Natural killer cell (primary cell): ENCODE measurements around the gene NTHL1. TPM values are rescaled to one million over a fixed set of nuclear protein-coding genes. Genes with fewer than 3 reads are reported as not detected.

Experiments
- ATAC-seq, 3 donors: fragments of 150-1000 bp in 2 of 3; fragments of 200-7000 bp in 1 of 3; cut with Tn5 transposase; 1 replicate in 1 of 3; 2 replicates in 2 of 3; pipeline ENCODE4 v1.10.0; 2021; ENCODE audit warnings: mild to moderate bottlenecking in 2 of 3, moderate library complexity in 2 of 3
- DNase-seq, 2 donors: peaks; one replicate each; pipeline versions ENCODE4 v3.0.0 to v3.0.0-alpha.2; 2013 to 2021; ENCODE audit warnings: mixed read lengths in 1 of 2
- H3K27ac ChIP-seq: one replicate; pipeline ENCODE4 v1.5.1; 2013; ENCODE audit warnings: mild to moderate bottlenecking, low read length
- H3K27me3 ChIP-seq: one replicate; pipeline ENCODE4 v1.6.1; 2013; ENCODE audit warnings: low read length; ENCODE audit not compliant: control insufficient read depth, insufficient read depth
- H3K36me3 ChIP-seq: one replicate; pipeline ENCODE4 v1.6.1; 2013; ENCODE audit warnings: low read length; ENCODE audit not compliant: control insufficient read depth, insufficient read depth
- H3K4me1 ChIP-seq: one replicate; pipeline ENCODE4 v1.6.1; 2013; ENCODE audit warnings: low read length; ENCODE audit not compliant: control insufficient read depth, insufficient read depth
- H3K4me3 ChIP-seq: one replicate; pipeline ENCODE4 v1.5.1; 2013; ENCODE audit warnings: low read length
- H3K9me3 ChIP-seq: one replicate; pipeline ENCODE4 v1.6.1; 2013; ENCODE audit warnings: low read length; ENCODE audit not compliant: control insufficient read depth, insufficient read depth
- H3K27ac Mint-ChIP-seq, 2 donors: one replicate each; pipeline ENCODE4 v1.8.0; 2022; ENCODE audit warnings: mild to moderate bottlenecking in 2 of 2, mixed read lengths in 2 of 2, moderate library complexity in 1 of 2
- H3K27me3 Mint-ChIP-seq, 2 donors: one replicate each; pipeline ENCODE4 v1.8.0; 2022; ENCODE audit warnings: low read depth in 2 of 2, mixed read lengths in 2 of 2
- H3K36me3 Mint-ChIP-seq: one replicate; pipeline ENCODE4 v1.8.0; 2022; ENCODE audit warnings: mixed read lengths
- H3K4me1 Mint-ChIP-seq, 2 donors: one replicate each; pipeline ENCODE4 v1.8.0; 2022; ENCODE audit warnings: mixed read lengths in 2 of 2
- H3K4me3 Mint-ChIP-seq: one replicate; pipeline ENCODE4 v1.8.0; 2022; ENCODE audit warnings: mild to moderate bottlenecking, moderate library complexity, mixed read lengths
- H3K9me3 Mint-ChIP-seq, 2 donors: one replicate each; pipeline ENCODE4 v1.8.0; 2022; ENCODE audit warnings: mixed read lengths in 2 of 2
- WGBS: methylation state at CpG from one replicate; pipeline ENCODE4 v1.1.7; 2013; ENCODE audit warnings: missing lambda C conversion rate; ENCODE audit not compliant: insufficient coverage; 5-methylcytosine and 5-hydroxymethylcytosine counted together
- intact Hi-C: fragments of 100-400 bp; cut with micrococcal nuclease; formaldehyde crosslinking; loops from one replicate; pipeline ENCODE4 v1.14.2; 2022
- total RNA-seq, 4 donors: library from RNA; stranded (reverse); fragments of 120-200 nt in 1 of 4; gene quantifications; one replicate each; pipeline versions ENCODE4 v1.2.3 to v1.2.4, GENCODE V29; 2013 to 2022
- TF ChIP-seq, protein P1 (sequence below): fragments of 200-600 bp; IDR thresholded peaks from one replicate; pipeline ENCODE4 v1.8.0; 2022; ENCODE audit warnings: antibody characterized with exemption

Gene NTHL1
- total RNA-seq, 3 donors from 2014 or later (not counting 1 experiment from before 2014, with no cell fraction given): 8.7 to 12.9 (median 9.7) TPM

DNA sequence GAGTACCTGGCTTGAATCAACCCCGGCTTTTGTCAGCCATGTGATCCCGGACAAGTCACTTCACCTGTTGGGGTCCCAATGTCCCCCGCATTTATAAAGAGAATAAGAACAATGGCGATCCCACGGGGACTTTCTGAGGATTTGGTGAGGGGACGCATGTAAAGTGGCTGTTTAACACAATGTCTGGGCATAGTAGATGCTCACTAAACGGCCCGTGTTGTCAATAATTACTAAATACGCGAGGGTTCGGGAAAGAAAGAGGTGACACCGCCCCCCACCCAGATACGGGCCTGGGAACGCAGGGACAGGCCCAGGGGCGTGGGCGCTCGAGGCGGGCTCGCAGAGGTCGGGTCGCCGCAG lies 56.1 kb downstream of the NTHL1 start:
- Mint-ChIP-seq H3K27ac (peak overlapping the region; percentile 84), H3K27me3 (peaks cover 0 to 2% of the 10 kb centered on the region in 2 donors), H3K36me3 (no peaks in the 10 kb centered on the region), H3K4me1 (peaks cover 0 to 39% of the 10 kb centered on the region in 2 donors), H3K9me3 (no peaks in the 10 kb centered on the region), H3K4me3 (peak overlapping the region; percentile 84)
- TF ChIP-seq, protein P1, sequence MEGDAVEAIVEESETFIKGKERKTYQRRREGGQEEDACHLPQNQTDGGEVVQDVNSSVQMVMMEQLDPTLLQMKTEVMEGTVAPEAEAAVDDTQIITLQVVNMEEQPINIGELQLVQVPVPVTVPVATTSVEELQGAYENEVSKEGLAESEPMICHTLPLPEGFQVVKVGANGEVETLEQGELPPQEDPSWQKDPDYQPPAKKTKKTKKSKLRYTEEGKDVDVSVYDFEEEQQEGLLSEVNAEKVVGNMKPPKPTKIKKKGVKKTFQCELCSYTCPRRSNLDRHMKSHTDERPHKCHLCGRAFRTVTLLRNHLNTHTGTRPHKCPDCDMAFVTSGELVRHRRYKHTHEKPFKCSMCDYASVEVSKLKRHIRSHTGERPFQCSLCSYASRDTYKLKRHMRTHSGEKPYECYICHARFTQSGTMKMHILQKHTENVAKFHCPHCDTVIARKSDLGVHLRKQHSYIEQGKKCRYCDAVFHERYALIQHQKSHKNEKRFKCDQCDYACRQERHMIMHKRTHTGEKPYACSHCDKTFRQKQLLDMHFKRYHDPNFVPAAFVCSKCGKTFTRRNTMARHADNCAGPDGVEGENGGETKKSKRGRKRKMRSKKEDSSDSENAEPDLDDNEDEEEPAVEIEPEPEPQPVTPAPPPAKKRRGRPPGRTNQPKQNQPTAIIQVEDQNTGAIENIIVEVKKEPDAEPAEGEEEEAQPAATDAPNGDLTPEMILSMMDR: no peak
- H3K36me3 ChIP-seq: peaks cover under 1% of the 10 kb centered on the region
- no peaks in the 10 kb centered on the region for H3K9me3 ChIP-seq
- H3K27ac ChIP-seq: peak overlapping the region; percentile 72
- peaks cover 2% of the 10 kb centered on the region for H3K27me3 ChIP-seq
- H3K4me1 ChIP-seq: peaks cover 36% of the 10 kb centered on the region
- peak overlapping the region; percentile 15 for H3K4me3 ChIP-seq
- ATAC-seq: no peak
- DNase-seq: no peak
- intact Hi-C loops: no loop called here
- WGBS: 8% methylated on average over 22 of the region's 22 CpGs

DNA sequence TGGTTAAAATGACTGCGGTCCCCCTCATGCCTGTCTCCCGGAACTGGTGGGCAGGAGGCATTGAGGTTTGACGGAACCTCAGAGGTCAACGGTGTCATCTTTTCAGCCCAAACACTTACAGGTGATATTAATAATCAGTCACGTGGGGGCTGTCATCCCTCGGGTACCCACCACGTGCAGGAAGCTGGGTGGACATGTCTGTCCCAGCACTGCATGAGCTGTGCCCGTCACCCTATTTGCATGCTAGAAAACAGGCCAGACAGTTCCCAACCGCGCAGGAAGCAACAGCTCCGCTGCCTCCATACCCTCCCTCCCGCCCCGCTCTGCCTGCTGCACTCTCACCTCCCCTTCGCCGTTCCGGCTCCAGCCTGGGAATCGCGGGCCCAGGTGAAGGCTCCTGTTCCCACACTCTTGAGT lies 56.5 kb downstream of the NTHL1 start:
- under 1% methylated on average over 18 of the region's 18 CpGs for WGBS

GRCh38 chr16:1990351-1991134 lies 57.1 kb downstream of the NTHL1 start:
- peak in 1 of 3 donors; percentile 8 for ATAC-seq

More for the DNA sequence above, 56.5 kb downstream of the NTHL1 start:
- peaks cover 4% of the 10 kb centered on the region for H3K36me3 ChIP-seq
- TF ChIP-seq, protein P1: no peak
- Mint-ChIP-seq H3K27ac (peak overlapping the region; percentile 84), H3K4me1 (peaks cover 0 to 40% of the 10 kb centered on the region in 2 donors), H3K4me3 (peak overlapping the region; percentile 84), H3K27me3 (peaks cover 0 to 2% of the 10 kb centered on the region in 2 donors), H3K36me3 (no peaks in the 10 kb centered on the region), H3K9me3 (no peaks in the 10 kb centered on the region)
- no peaks in the 10 kb centered on the region for H3K9me3 ChIP-seq
- DNase-seq (peak; percentile 68 to 81), ATAC-seq (peak; percentile 51 to 65 (median 52))
- H3K4me3 ChIP-seq: peak overlapping the region; percentile 55
- peaks cover 33% of the 10 kb centered on the region for H3K4me1 ChIP-seq
- H3K27me3 ChIP-seq: peaks cover 2% of the 10 kb centered on the region
- intact Hi-C loops: no loop called here
- H3K27ac ChIP-seq: peak overlapping the region; percentile 72

More at GRCh38 chr16:1990351-1991134, 57.1 kb downstream of the NTHL1 start:
- Mint-ChIP-seq H3K27ac (peak overlapping the region; percentile 84), H3K27me3 (peaks cover 0 to 2% of the 10 kb centered on the region in 2 donors), H3K4me1 (peaks cover 0 to 36% of the 10 kb centered on the region in 2 donors), H3K9me3 (no peaks in the 10 kb centered on the region), H3K4me3 (peak overlapping the region; percentile 84), H3K36me3 (no peaks in the 10 kb centered on the region)
- TF ChIP-seq, protein P1: no peak
- Histone ChIP-seq H3K4me3 (peak overlapping the region; percentile 55), H3K9me3 (no peaks in the 10 kb centered on the region), H3K27ac (peak overlapping the region; percentile 72), H3K36me3 (peaks cover 10% of the 10 kb centered on the region), H3K27me3 (peaks cover 2% of the 10 kb centered on the region), H3K4me1 (peaks cover 31% of the 10 kb centered on the region)
- DNase-seq: peak; percentile 63 to 65
- intact Hi-C loops: no loop called here
- 2% methylated on average over 43 of the region's 50 CpGs for WGBS
